ENCODE measurements around the gene RAB1B. TPM values are rescaled to one million over a fixed set of nuclear protein-coding genes. Genes with fewer than 3 reads are reported as not detected.

RAB1B gene
- polyA plus RNA-seq, 4 donors = 125 to 205 (median 179) TPM

DNA sequence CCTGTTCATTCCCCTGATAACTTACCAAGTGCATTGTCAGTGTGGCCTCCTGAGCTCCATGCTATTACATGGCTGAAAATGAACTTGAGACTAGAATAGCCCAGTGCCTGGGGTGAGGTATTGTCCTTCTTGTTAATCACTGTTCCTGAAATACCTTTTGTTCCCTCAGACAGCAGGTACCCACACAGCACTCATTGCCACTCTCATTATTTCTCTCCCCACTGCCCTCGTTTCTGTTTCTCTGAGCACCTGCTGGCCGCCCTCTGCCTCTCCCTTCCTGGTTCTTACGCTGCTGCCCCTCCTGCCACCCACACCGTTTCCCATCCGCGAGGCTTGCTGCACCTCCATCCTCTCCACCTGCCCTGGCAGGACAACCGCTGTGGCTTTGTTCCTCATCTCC lies 36.9 kb upstream of the RAB1B start:
- Histone ChIP-seq H3K4me1 (ENCODE audit: control insufficient read depth in 3 of 3, insufficient read depth in 2 of 3, low read depth in 1 of 3, low read length in 2 of 3) (no peaks in the 10 kb centered on the region), H3K27ac (ENCODE audit: low read depth in 1 of 3, low read length in 2 of 3) (no peak overlapping the region), H3K4me3 (ENCODE audit: low read depth in 1 of 3, low read length in 3 of 3) (no peak overlapping the region), H3K9me3 (ENCODE audit: control insufficient read depth in 2 of 2, insufficient read depth in 1 of 2, low read depth in 1 of 2, low read length in 1 of 2) (no peaks in the 10 kb centered on the region), H3K27me3 (ENCODE audit: control insufficient read depth in 3 of 3, insufficient read depth in 3 of 3, low read length in 3 of 3) (no peaks in the 10 kb centered on the region), H3K36me3 (ENCODE audit: control insufficient read depth in 3 of 3, insufficient read depth in 2 of 3, low read depth in 1 of 3, low read length in 3 of 3) (peaks cover 0 to 82% (median 2%) of the 10 kb centered on the region in 3 donors)
- FAIRE-seq (no peak), DNase-seq (no peak)
- 84 to 85% (median 84%) methylated on average over 7 of the region's 7 CpGs for WGBS, 3 donors

DNA sequence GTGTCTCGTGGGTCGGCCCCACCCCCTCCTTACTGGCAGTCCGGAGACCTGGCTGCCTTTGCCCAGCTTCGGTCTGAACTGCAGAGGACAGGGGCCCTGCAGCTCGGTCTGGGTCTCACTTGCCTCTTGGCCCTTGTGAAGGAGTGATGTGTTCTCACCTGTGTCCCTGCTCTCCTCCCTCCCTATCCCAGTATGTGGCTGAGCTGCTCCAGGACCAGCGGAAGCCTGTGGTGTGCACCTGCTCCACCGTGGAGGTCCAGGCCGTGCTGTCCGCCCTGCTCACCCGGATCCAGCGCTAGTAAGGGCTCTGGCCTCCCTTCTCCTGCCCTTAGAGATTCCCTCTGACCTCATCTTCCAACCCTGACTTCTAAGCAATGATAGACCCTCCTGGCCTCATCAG lies 35.7 kb upstream of the RAB1B start:
- no peak for DNase-seq
- FAIRE-seq = no peak
- Histone ChIP-seq H3K27me3 (ENCODE audit: control insufficient read depth in 3 of 3, insufficient read depth in 3 of 3, low read length in 3 of 3) (no peaks in the 10 kb centered on the region), H3K9me3 (ENCODE audit: control insufficient read depth in 2 of 2, insufficient read depth in 1 of 2, low read depth in 1 of 2, low read length in 1 of 2) (no peaks in the 10 kb centered on the region), H3K27ac (ENCODE audit: low read depth in 1 of 3, low read length in 2 of 3) (no peak overlapping the region), H3K4me3 (ENCODE audit: low read depth in 1 of 3, low read length in 3 of 3) (no peak overlapping the region), H3K4me1 (ENCODE audit: control insufficient read depth in 3 of 3, insufficient read depth in 2 of 3, low read depth in 1 of 3, low read length in 2 of 3) (no peaks in the 10 kb centered on the region), H3K36me3 (ENCODE audit: control insufficient read depth in 3 of 3, insufficient read depth in 2 of 3, low read depth in 1 of 3, low read length in 3 of 3) (peaks cover 0 to 88% (median 2%) of the 10 kb centered on the region in 3 donors)
- WGBS, 3 donors = 90 to 95% (median 91%) methylated on average over 11 of the region's 11 CpGs

DNA sequence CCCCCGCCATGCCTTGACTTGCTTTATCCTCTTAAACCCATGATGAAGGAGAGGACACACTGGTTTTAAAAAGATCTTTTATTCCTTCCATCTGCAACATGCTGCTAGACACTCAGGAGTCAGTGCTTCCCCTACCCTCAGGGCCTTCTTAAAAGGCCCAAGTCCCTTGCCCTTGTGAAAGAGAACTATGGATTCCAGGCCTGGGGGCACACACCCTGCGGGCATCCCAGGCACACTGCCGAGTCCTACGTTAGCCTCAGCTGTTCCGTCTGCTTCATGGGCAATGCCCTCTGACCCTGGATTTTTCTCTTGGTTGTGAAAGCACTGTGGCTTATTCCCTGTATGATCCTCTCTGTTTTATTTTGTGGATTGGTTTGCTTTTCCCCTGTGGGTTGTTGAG lies 35.1 kb upstream of the RAB1B start:
- no peak for DNase-seq
- WGBS, 3 donors = 95 to 97% (median 97%) methylated on average over 5 of the region's 5 CpGs
- peaks cover 0 to 87% (median 2%) of the 10 kb centered on the region in 3 donors for H3K36me3 ChIP-seq (ENCODE audit: control insufficient read depth in 3 of 3, insufficient read depth in 2 of 3, low read depth in 1 of 3, low read length in 3 of 3)
- H3K4me1 ChIP-seq (ENCODE audit: control insufficient read depth in 3 of 3, insufficient read depth in 2 of 3, low read depth in 1 of 3, low read length in 2 of 3) = no peaks in the 10 kb centered on the region
- no peaks in the 10 kb centered on the region for H3K9me3 ChIP-seq (ENCODE audit: control insufficient read depth in 2 of 2, insufficient read depth in 1 of 2, low read depth in 1 of 2, low read length in 1 of 2)
- FAIRE-seq = no peak
- no peak overlapping the region for H3K27ac ChIP-seq (ENCODE audit: low read depth in 1 of 3, low read length in 2 of 3)
- no peaks in the 10 kb centered on the region for H3K27me3 ChIP-seq (ENCODE audit: control insufficient read depth in 3 of 3, insufficient read depth in 3 of 3, low read length in 3 of 3)
- H3K4me3 ChIP-seq (ENCODE audit: low read depth in 1 of 3, low read length in 3 of 3) = no peak overlapping the region

DNA sequence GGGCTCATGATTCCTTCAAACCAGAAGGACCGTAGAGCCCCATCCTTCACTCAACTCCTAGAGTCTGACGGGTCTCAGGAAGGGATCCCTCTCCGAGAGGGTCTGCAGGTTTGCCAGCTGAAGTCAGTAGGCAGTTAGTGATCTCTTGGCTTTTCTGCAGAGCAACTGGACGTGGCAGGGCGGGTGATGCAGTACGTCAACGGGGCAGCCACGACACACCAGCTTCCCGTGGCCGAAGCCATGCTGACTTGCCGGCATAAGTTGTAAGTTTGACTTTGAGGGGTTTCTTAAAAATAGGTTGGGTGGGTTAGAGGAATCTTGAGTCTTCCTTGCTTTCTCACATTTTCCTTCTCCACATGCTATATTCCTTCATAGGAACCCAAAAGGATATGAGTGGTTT lies 33.3 kb upstream of the RAB1B start:
- no peak for DNase-seq
- peaks cover 0 to 89% (median 8%) of the 10 kb centered on the region in 3 donors for H3K36me3 ChIP-seq (ENCODE audit: control insufficient read depth in 3 of 3, insufficient read depth in 2 of 3, low read depth in 1 of 3, low read length in 3 of 3)
- FAIRE-seq = no peak

DNA sequence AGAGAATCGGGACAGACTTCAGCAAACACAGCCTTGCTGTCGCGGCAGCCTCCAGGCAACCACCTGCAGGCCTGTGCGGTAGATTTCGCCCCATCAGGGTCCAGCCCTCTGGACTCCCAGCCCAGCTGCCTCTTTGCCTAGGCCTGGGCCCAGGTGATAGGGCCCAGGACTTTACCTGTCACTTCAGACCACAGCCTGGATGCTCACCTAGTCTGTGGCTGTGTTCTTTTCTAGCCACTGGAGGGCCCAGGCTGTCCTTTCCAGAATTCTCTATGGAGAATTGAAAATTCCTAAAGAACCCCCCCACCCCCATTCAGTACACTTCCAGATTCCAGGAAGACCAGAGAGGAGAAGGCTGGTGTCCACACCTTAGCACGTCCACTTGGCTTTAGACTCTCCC lies 30.6 kb upstream of the RAB1B start:
- Histone ChIP-seq H3K36me3 (ENCODE audit: control insufficient read depth in 3 of 3, insufficient read depth in 2 of 3, low read depth in 1 of 3, low read length in 3 of 3) (peaks cover 0 to 89% (median 11%) of the 10 kb centered on the region in 3 donors), H3K27me3 (ENCODE audit: control insufficient read depth in 3 of 3, insufficient read depth in 3 of 3, low read length in 3 of 3) (no peaks in the 10 kb centered on the region), H3K4me3 (ENCODE audit: low read depth in 1 of 3, low read length in 3 of 3) (no peak overlapping the region), H3K9me3 (ENCODE audit: control insufficient read depth in 2 of 2, insufficient read depth in 1 of 2, low read depth in 1 of 2, low read length in 1 of 2) (no peaks in the 10 kb centered on the region), H3K4me1 (ENCODE audit: control insufficient read depth in 3 of 3, insufficient read depth in 2 of 3, low read depth in 1 of 3, low read length in 2 of 3) (no peaks in the 10 kb centered on the region), H3K27ac (ENCODE audit: low read depth in 1 of 3, low read length in 2 of 3) (no peak overlapping the region)
- WGBS, 3 donors = 90 to 95% (median 93%) methylated on average over 6 of the region's 6 CpGs
- DNase-seq = no peak
- no peak for FAIRE-seq

More for the DNA sequence above, 33.3 kb upstream of the RAB1B start:
- WGBS, 3 donors = 96 to 98% (median 97%) methylated on average over 11 of the region's 11 CpGs
- no peak overlapping the region for H3K4me3 ChIP-seq (ENCODE audit: low read depth in 1 of 3, low read length in 3 of 3)
- H3K4me1 ChIP-seq (ENCODE audit: control insufficient read depth in 3 of 3, insufficient read depth in 2 of 3, low read depth in 1 of 3, low read length in 2 of 3) = no peaks in the 10 kb centered on the region
- H3K9me3 ChIP-seq (ENCODE audit: control insufficient read depth in 2 of 2, insufficient read depth in 1 of 2, low read depth in 1 of 2, low read length in 1 of 2) = no peaks in the 10 kb centered on the region
- no peak overlapping the region for H3K27ac ChIP-seq (ENCODE audit: low read depth in 1 of 3, low read length in 2 of 3)
- no peaks in the 10 kb centered on the region for H3K27me3 ChIP-seq (ENCODE audit: control insufficient read depth in 3 of 3, insufficient read depth in 3 of 3, low read length in 3 of 3)

DNA sequence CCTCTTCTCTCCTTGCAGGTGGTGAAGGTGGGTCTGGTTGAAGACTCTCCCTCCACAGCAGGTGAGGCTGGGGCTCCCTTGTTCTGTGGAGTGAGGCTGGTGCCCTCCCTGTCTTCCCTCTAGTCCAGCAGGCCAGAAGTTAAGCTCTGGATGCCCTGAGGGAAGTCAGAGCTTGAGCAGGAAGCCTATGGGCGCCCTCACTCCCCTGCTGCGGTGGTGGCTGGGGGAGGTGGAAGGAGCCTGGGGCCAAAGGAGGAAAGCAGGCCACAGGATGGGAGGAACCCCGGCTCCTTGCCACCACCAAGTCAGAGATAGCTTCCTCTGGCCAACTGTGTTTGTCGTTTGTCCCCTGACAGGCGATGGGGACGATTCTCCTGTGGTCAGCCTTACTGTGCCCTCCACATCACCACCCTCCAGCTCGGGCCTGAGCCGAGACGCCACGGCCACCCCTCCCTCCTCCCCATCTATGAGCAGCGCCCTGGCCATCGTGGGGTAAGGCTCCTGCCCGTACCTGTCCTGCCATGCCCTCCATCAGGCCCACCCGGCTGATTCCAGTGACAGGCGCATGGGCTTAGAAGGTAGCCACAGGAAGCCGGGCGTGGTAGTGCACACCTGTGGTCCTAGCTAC lies 29.5 kb upstream of the RAB1B start:
- H3K36me3 ChIP-seq (ENCODE audit: control insufficient read depth in 3 of 3, insufficient read depth in 2 of 3, low read depth in 1 of 3, low read length in 3 of 3) = peaks cover 0 to 88% (median 11%) of the 10 kb centered on the region in 3 donors
- FAIRE-seq (no peak), DNase-seq (no peak)
- H3K27ac ChIP-seq (ENCODE audit: low read depth in 1 of 3, low read length in 2 of 3) = no peak overlapping the region
- no peaks in the 10 kb centered on the region for H3K4me1 ChIP-seq (ENCODE audit: control insufficient read depth in 3 of 3, insufficient read depth in 2 of 3, low read depth in 1 of 3, low read length in 2 of 3)
- no peaks in the 10 kb centered on the region for H3K9me3 ChIP-seq (ENCODE audit: control insufficient read depth in 2 of 2, insufficient read depth in 1 of 2, low read depth in 1 of 2, low read length in 1 of 2)
- H3K27me3 ChIP-seq (ENCODE audit: control insufficient read depth in 3 of 3, insufficient read depth in 3 of 3, low read length in 3 of 3) = no peaks in the 10 kb centered on the region
- H3K4me3 ChIP-seq (ENCODE audit: low read depth in 1 of 3, low read length in 3 of 3) = no peak overlapping the region
- 90 to 92% (median 91%) methylated on average over 16 to 17 of the region's 17 CpGs for WGBS, 3 donors

DNA sequence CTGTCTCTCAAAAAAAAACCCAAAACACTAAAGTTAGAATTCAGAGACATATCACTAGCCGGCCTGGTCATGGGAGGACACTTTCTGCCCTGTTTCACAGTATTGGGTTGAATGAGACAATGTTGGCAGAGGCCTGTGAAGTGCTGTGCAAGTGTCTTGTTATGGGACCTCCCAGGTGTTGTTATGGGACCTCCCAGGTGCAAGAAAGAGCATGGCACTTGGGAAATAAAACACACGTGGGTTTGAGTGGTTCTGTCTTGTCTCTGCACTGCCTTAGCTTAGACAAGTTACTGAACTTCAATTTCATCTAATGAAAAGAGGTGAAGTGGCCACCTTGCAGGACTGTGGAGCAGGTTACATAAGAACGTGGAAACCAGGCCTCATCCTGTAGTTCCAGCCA lies 28.9 kb upstream of the RAB1B start:
- FAIRE-seq = no peak
- peaks cover 0 to 89% (median 11%) of the 10 kb centered on the region in 3 donors for H3K36me3 ChIP-seq (ENCODE audit: control insufficient read depth in 3 of 3, insufficient read depth in 2 of 3, low read depth in 1 of 3, low read length in 3 of 3)
- H3K4me3 ChIP-seq (ENCODE audit: low read depth in 1 of 3, low read length in 3 of 3) = no peak overlapping the region
- H3K27me3 ChIP-seq (ENCODE audit: control insufficient read depth in 3 of 3, insufficient read depth in 3 of 3, low read length in 3 of 3) = no peaks in the 10 kb centered on the region
- DNase-seq = no peak
- H3K4me1 ChIP-seq (ENCODE audit: control insufficient read depth in 3 of 3, insufficient read depth in 2 of 3, low read depth in 1 of 3, low read length in 2 of 3) = no peaks in the 10 kb centered on the region
- WGBS, 3 donors = 74 to 86% (median 85%) methylated on average over 3 of the region's 3 CpGs
- no peak overlapping the region for H3K27ac ChIP-seq (ENCODE audit: low read depth in 1 of 3, low read length in 2 of 3)
- no peaks in the 10 kb centered on the region for H3K9me3 ChIP-seq (ENCODE audit: control insufficient read depth in 2 of 2, insufficient read depth in 1 of 2, low read depth in 1 of 2, low read length in 1 of 2)

DNA sequence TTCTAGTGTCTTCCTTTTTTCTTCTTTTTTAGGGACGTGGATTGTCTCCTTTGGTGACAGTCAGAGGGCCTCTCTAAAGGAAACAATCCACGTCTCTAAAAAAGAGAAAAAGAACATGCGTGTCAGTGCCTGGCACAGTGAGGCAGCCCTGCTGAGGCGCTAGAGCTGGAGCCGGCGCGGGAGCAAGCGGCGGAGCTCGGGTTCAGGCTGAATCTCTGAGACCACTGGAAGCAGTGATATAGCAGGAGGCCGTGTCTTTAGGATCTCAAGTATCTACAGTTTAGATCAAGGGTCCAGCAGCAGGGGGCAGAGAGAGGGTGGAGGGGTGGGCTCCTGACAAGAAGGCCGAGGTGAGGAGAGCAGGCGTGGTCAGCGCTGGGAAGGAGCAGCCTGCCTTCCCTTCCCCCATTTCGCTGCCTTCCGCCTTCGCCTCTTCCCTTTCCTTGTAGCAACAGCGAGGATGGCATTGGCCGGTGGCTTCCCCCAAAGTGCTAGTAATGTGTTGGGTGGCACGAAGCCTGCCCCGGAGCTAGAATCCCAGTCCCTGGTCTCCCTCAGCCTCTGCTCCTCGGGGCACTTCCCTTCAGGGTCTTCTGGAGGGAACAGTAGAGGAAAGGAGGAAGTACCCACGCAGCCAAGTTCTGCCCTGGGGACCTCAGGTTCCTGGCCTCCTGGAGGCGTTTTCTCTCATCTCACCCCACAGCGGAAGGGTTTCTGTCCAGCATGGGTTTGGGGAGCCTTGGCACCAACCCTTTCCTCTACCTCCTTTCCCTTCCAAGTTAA lies 28.2 kb upstream of the RAB1B start:
- no peak overlapping the region for H3K27ac ChIP-seq (ENCODE audit: low read depth in 1 of 3, low read length in 2 of 3)
- no peak overlapping the region for H3K4me3 ChIP-seq (ENCODE audit: low read depth in 1 of 3, low read length in 3 of 3)
- no peaks in the 10 kb centered on the region for H3K9me3 ChIP-seq (ENCODE audit: control insufficient read depth in 2 of 2, insufficient read depth in 1 of 2, low read depth in 1 of 2, low read length in 1 of 2)
- FAIRE-seq (no peak), DNase-seq (no peak)
- H3K4me1 ChIP-seq (ENCODE audit: control insufficient read depth in 3 of 3, insufficient read depth in 2 of 3, low read depth in 1 of 3, low read length in 2 of 3) = no peaks in the 10 kb centered on the region
- peaks cover 0 to 89% (median 11%) of the 10 kb centered on the region in 3 donors for H3K36me3 ChIP-seq (ENCODE audit: control insufficient read depth in 3 of 3, insufficient read depth in 2 of 3, low read depth in 1 of 3, low read length in 3 of 3)
- no peaks in the 10 kb centered on the region for H3K27me3 ChIP-seq (ENCODE audit: control insufficient read depth in 3 of 3, insufficient read depth in 3 of 3, low read length in 3 of 3)
- 89 to 94% (median 90%) methylated on average over 25 of the region's 25 CpGs for WGBS, 3 donors
